HEK293T (cell line): Measurements from ENCODE around the gene COX10.
"Not testable (repeated sequence)": the region's sequence is repeated elsewhere in the genome, so short reads cannot be mapped to it uniquely, and the experiment has no call there.

Experiments used
- CTCF ChIA-PET: fragments of 350-600 bp; formaldehyde crosslinking; extraction: SDS; loops from one replicate; lab custom pipeline; 2021; ENCODE audit warnings: antibody characterized with exemption, inconsistent platforms; lab: Yijun Ruan, JAX
- POLR2A ChIA-PET: fragments of 350-600 bp; formaldehyde crosslinking; extraction: SDS; loops from one replicate; lab custom pipeline; 2020; ENCODE audit warnings: antibody characterized with exemption, inconsistent platforms; lab: Yijun Ruan, JAX
- DNase-seq: peaks from one replicate; pipeline ENCODE4 v3.0.0; 2012; ENCODE audit warnings: mixed read lengths; ENCODE audit errors: extremely low spot score
- ARNT ChIP-seq: fragments of 450-650 bp; IDR thresholded peaks from 2 replicates; pipeline ENCODE4 v1.6.1; 2017; ENCODE audit warnings: mild to moderate bottlenecking
- BHLHE40 ChIP-seq: fragments of 450-650 bp; IDR thresholded peaks from 2 replicates; pipeline ENCODE4 v1.6.1; 2016; ENCODE audit warnings: mild to moderate bottlenecking, moderate library complexity, borderline replicate concordance
- CTBP1 ChIP-seq: fragments of 450-650 bp; IDR thresholded peaks from 2 replicates; pipeline ENCODE4 v1.6.1; 2016; ENCODE audit warnings: borderline replicate concordance
- ELF4 ChIP-seq: fragments of 450-650 bp; IDR thresholded peaks from 2 replicates; pipeline ENCODE4 v1.6.1; 2017; ENCODE audit warnings: antibody characterized with exemption
- FOXA1 ChIP-seq: fragments of 450-650 bp; IDR thresholded peaks from 2 replicates; pipeline ENCODE4 v1.6.1; 2016; ENCODE audit warnings: mild to moderate bottlenecking
- FOXK2 ChIP-seq: fragments of 450-650 bp; IDR thresholded peaks from 2 replicates; pipeline ENCODE4 v1.6.1; 2016; ENCODE audit warnings: mild to moderate bottlenecking
- FOXM1 ChIP-seq: fragments of 450-650 bp; IDR thresholded peaks from 2 replicates; pipeline ENCODE4 v1.6.1; 2017; ENCODE audit warnings: mild to moderate bottlenecking, borderline replicate concordance
- HDGF ChIP-seq: fragments of 450-650 bp; IDR thresholded peaks from 2 replicates; pipeline ENCODE4 v1.6.1; 2017; ENCODE audit warnings: antibody characterized with exemption, borderline replicate concordance
- L3MBTL2 ChIP-seq: fragments of 450-650 bp; conservative IDR thresholded peaks from 2 replicates; pipeline ENCODE4 v1.6.1; 2016; ENCODE audit warnings: mild to moderate bottlenecking
- LEF1 ChIP-seq: fragments of 450-650 bp; IDR thresholded peaks from 2 replicates; pipeline ENCODE4 v1.6.1; 2017; ENCODE audit warnings: mild to moderate bottlenecking, borderline replicate concordance
- NFRKB ChIP-seq: fragments of 450-650 bp; IDR thresholded peaks from 2 replicates; pipeline ENCODE4 v1.6.1; 2016; ENCODE audit warnings: mild to moderate bottlenecking, moderate library complexity
- SP1 ChIP-seq: fragments of 450-650 bp; IDR thresholded peaks from 2 replicates; pipeline ENCODE4 v1.6.1; 2017
- SUZ12 ChIP-seq: fragments of 450-650 bp; IDR thresholded peaks from 2 replicates; pipeline ENCODE4 v1.6.1; 2016; ENCODE audit warnings: mild to moderate bottlenecking
- TARDBP ChIP-seq: fragments of 450-650 bp; IDR thresholded peaks from 2 replicates; pipeline ENCODE4 v1.6.1; 2016
- ZNF384 ChIP-seq: fragments of 450-650 bp; IDR thresholded peaks from 2 replicates; pipeline ENCODE4 v1.6.1; 2016
- TF ChIP-seq, protein P1 (sequence below): fragments of 450-650 bp; IDR thresholded peaks from 2 replicates; pipeline ENCODE4 v1.6.1; 2016

COX10 gene

GRCh38 chr17:14069251-14070021 lies at the start of gene COX10:
Gene COX10, plus strand, starts transcription at chr17:14069504. Its CDS starts 102 bp downstream, at chr17:14069606.
- CTCF ChIA-PET, result no interaction called here
- POLR2A ChIA-PET, result no interaction called here
- peak; percentile 89 for DNase-seq
- TF ChIP-seq FOXA1 (no peak), SUZ12 (no peak), L3MBTL2 (peak; percentile 76), ARNT (no peak), HDGF (no peak), ELF4 (peak; percentile 73)
- TF ChIP-seq, protein P1, sequence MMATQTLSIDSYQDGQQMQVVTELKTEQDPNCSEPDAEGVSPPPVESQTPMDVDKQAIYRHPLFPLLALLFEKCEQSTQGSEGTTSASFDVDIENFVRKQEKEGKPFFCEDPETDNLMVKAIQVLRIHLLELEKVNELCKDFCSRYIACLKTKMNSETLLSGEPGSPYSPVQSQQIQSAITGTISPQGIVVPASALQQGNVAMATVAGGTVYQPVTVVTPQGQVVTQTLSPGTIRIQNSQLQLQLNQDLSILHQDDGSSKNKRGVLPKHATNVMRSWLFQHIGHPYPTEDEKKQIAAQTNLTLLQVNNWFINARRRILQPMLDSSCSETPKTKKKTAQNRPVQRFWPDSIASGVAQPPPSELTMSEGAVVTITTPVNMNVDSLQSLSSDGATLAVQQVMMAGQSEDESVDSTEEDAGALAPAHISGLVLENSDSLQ, result peak; percentile 85

DNA sequence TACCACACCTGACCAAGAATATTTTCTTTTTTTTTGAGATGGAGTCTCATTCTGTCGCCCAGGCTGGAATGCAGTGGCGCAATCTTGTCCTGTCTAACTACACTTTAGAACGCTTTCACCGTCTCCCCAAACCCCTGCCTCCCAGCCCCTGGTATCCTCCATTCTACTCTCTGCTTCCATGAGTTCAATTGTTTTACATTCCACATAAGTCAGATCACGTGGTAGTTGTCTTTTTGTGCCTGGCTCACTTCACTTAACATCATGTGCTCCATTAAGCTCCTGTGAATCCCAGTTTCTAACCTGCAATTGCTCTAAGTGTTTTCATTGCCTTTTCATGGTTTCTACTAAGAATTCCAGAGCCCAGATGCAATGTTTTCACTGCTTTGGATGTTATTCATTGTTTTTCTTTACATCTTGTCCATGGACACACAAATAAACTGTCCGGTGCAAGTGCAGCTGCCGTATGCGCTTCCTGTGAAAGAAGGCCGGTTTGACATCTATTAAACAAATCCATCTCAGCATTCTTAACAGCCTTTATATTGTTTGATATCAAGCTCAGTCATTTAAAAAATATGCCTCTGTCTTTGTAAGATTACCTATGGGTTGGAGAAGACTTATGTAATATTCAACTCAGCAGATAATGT lies 47.5 kb upstream of the COX10 start:
- CTCF ChIA-PET, DNase-seq, POLR2A ChIA-PET: not testable (repeated sequence)

GRCh38 chr17:14029755-14030154 lies 39.5 kb upstream of the COX10 start:
- POLR2A ChIA-PET, DNase-seq, CTCF ChIA-PET: not testable (repeated sequence)

GRCh38 chr17:14032234-14032633 lies 37.1 kb upstream of the COX10 start:
- ChIA-PET CTCF (no interaction called here), POLR2A (no interaction called here)
- no peak for TF ChIP-seq ELF4
- TF ChIP-seq TARDBP, result no peak
- TF ChIP-seq SP1, result no peak
- TF ChIP-seq FOXM1, result no peak
- TF ChIP-seq ZNF384, result no peak
- TF ChIP-seq ARNT, result no peak
- DNase-seq, result no peak

GRCh38 chr17:14033166-14033565 lies 36.1 kb upstream of the COX10 start:
- ChIA-PET POLR2A (no interaction called here), CTCF (interaction anchor here (0.5 kb wide), 1 partner anchor 271 kb away, joined by 4 read pairs; no protein-coding TSS in a partner anchor)
- no peak for DNase-seq
- no peak for TF ChIP-seq FOXA1
- no peak for TF ChIP-seq NFRKB
- no peak for TF ChIP-seq ZNF384
- no peak for TF ChIP-seq L3MBTL2
- TF ChIP-seq BHLHE40, result no peak
- no peak for TF ChIP-seq CTBP1
- TF ChIP-seq ARNT, result no peak
- no peak for TF ChIP-seq SUZ12
- TF ChIP-seq TARDBP, result no peak
- no peak for TF ChIP-seq HDGF
- TF ChIP-seq FOXK2, result no peak

GRCh38 chr17:14037453-14037852 lies 31.9 kb upstream of the COX10 start:
- CTCF ChIA-PET, result no interaction called here
- no peak for DNase-seq
- TF ChIP-seq CTBP1 (no peak), ELF4 (no peak), FOXK2 (no peak), FOXM1 (no peak), ARNT (no peak), FOXA1 (no peak), HDGF (no peak), SP1 (no peak)
- TF ChIP-seq, protein P1, result no peak
- POLR2A ChIA-PET, result no interaction called here

GRCh38 chr17:14038206-14038605 lies 31.1 kb upstream of the COX10 start:
- ChIA-PET POLR2A (no interaction called here), CTCF (no interaction called here)
- no peak for TF ChIP-seq NFRKB
- no peak for TF ChIP-seq FOXK2
- TF ChIP-seq ARNT, result no peak
- TF ChIP-seq FOXA1, result no peak
- no peak for DNase-seq

DNA sequence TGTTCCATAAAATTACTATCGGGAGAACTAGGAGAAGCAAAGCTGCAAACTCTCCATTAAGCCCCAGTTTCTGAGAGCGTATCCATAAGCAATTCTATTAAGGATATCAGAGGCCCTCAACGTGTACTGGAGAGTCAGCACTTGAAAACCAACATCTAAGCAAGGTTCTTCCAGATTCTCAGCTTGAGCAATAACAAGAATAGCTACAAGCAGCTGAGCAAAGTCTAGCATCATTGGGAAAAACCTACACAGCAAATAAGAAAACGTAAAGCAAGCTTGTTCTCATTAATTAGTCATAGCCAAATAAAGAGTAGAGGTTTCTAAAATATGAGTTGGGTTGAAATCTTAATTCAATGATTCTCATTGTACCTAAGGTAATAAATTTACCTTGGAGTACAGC lies 26.9 kb upstream of the COX10 start:
- no peak for DNase-seq
- TF ChIP-seq SP1, result no peak
- no peak for TF ChIP-seq SUZ12
- no peak for TF ChIP-seq L3MBTL2
- TF ChIP-seq ELF4, result no peak
- no peak for TF ChIP-seq ZNF384
- no peak for TF ChIP-seq TARDBP
- TF ChIP-seq FOXM1, result no peak
- no peak for TF ChIP-seq FOXK2
- TF ChIP-seq, protein P1, result no peak
- no peak for TF ChIP-seq NFRKB
- TF ChIP-seq HDGF, result no peak
- no peak for TF ChIP-seq LEF1
- no peak for TF ChIP-seq ARNT
- no peak for TF ChIP-seq CTBP1
- TF ChIP-seq FOXA1, result no peak
- TF ChIP-seq BHLHE40, result no peak
- ChIA-PET CTCF (no interaction called here), POLR2A (no interaction called here)
